PFSK-1 (cell line): ENCODE results near the gene DIP2B.

ENCODE experiments used
- FOXP2 ChIP-seq: optimal IDR thresholded peaks from 2 replicates; pipeline ENCODE3; 2011; ENCODE audit warnings: borderline replicate concordance, control low read depth, inconsistent platforms; ENCODE audit not compliant: insufficient read depth; ENCODE audit errors: extremely low read length, extremely low read depth
- POLR2AphosphoS5 ChIP-seq: IDR thresholded peaks from 2 replicates; pipeline ENCODE4 v1.6.1; 2012; ENCODE audit warnings: low read depth, mild to moderate bottlenecking, control low read depth, low read length, moderate library complexity
- REST ChIP-seq, 2 experiments: IDR thresholded peaks; 2 replicates each; pipeline versions ENCODE4 v1.6.1 to v1.8.0; 2011 to 2012; ENCODE audit warnings: low read depth in 2 of 2, low read length in 2 of 2, control low read depth in 1 of 2, inconsistent platforms in 1 of 2, mild to moderate bottlenecking in 1 of 2, moderate library complexity in 1 of 2; ENCODE audit not compliant: insufficient read depth in 1 of 2
- SIN3A ChIP-seq: IDR thresholded peaks from 2 replicates; pipeline ENCODE4 v1.6.1; 2012; ENCODE audit warnings: mild to moderate bottlenecking, low read length, moderate library complexity, borderline replicate concordance; ENCODE audit not compliant: insufficient read depth
- TAF1 ChIP-seq: IDR thresholded peaks from 2 replicates; pipeline ENCODE4 v1.6.1; 2012; ENCODE audit warnings: low read length, control low read depth, borderline replicate concordance; ENCODE audit not compliant: insufficient read depth

Gene DIP2B

GRCh38 chr12:50723865-50724264 lies 219.1 kb downstream of the DIP2B start:
- no peak for TF ChIP-seq REST (IDR thresholded peaks at IDR 0.05; ENCODE audit: insufficient read depth in 1 of 2, low read depth in 2 of 2, low read length in 2 of 2)
- TF ChIP-seq TAF1, result no peak
- no peak for TF ChIP-seq POLR2AphosphoS5
- no peak for TF ChIP-seq FOXP2
- no peak for TF ChIP-seq SIN3A

GRCh38 chr12:50725011-50725942 lies 220.5 kb downstream of the DIP2B start:
- TF ChIP-seq FOXP2 (no peak), POLR2AphosphoS5 (no peak), SIN3A (no peak), REST (IDR thresholded peaks at IDR 0.05; ENCODE audit: insufficient read depth in 1 of 2, low read depth in 2 of 2, low read length in 2 of 2) (no peak), TAF1 (no peak)

- TF ChIP-seq REST (IDR thresholded peaks at IDR 0.05; ENCODE audit: insufficient read depth in 1 of 2, low read depth in 2 of 2, low read length in 2 of 2), result no peak
- TF ChIP-seq POLR2AphosphoS5, result no peak
- TF ChIP-seq SIN3A, result no peak
- no peak for TF ChIP-seq TAF1
- no peak for TF ChIP-seq FOXP2
Observed at GRCh38 chr12:50727466-50727865, 222.7 kb downstream of the DIP2B start.

GRCh38 chr12:50728417-50728816 lies 223.6 kb downstream of the DIP2B start:
- TF ChIP-seq REST (IDR thresholded peaks at IDR 0.05; ENCODE audit: insufficient read depth in 1 of 2, low read depth in 2 of 2, low read length in 2 of 2) (no peak), FOXP2 (no peak), TAF1 (no peak), SIN3A (no peak), POLR2AphosphoS5 (no peak)
